NCI-H2029 (cell line): ENCODE measurements around the gene TBCCD1.
"Not testable (repeated sequence)": the region's sequence is repeated elsewhere in the genome, so short reads cannot be mapped to it uniquely, and the experiment has no call there.

ENCODE experiments used
- DNase-seq: peaks from one replicate; lab custom pipeline; 2025; lab: John Stamatoyannopoulos, UW

TBCCD1 gene

GRCh38 chr3:186519021-186519658, 48.0 kb downstream of the TBCCD1 start:
- DNase-seq, result no peak

- no peak for DNase-seq
Observed at GRCh38 chr3:186517218-186517617, 49.9 kb downstream of the TBCCD1 start.

- DNase-seq, result no peak
Observed at GRCh38 chr3:186516646-186517045, 50.5 kb downstream of the TBCCD1 start.

GRCh38 chr3:186515125-186515524, 52.0 kb downstream of the TBCCD1 start:
- DNase-seq, result no peak

- no peak for DNase-seq
Observed at GRCh38 chr3:186514296-186515002, 52.7 kb downstream of the TBCCD1 start.

GRCh38 chr3:186513386-186513785, 53.8 kb downstream of the TBCCD1 start:
- no peak for DNase-seq

GRCh38 chr3:186512570-186513302, 54.4 kb downstream of the TBCCD1 start:
- DNase-seq, result no peak

GRCh38 chr3:186511702-186512101, 55.4 kb downstream of the TBCCD1 start:
- no peak for DNase-seq

GRCh38 chr3:186511245-186511644, 55.9 kb downstream of the TBCCD1 start:
- DNase-seq, result no peak

GRCh38 chr3:186510374-186511079, 56.6 kb downstream of the TBCCD1 start:
- no peak for DNase-seq

GRCh38 chr3:186509423-186509822, 57.7 kb downstream of the TBCCD1 start:
- DNase-seq, result no peak

- DNase-seq, result no peak
Observed at GRCh38 chr3:186506857-186507256, 60.3 kb downstream of the TBCCD1 start.

- no peak for DNase-seq
Observed at GRCh38 chr3:186506191-186506739, 60.9 kb downstream of the TBCCD1 start.

- no peak for DNase-seq
Observed at GRCh38 chr3:186502966-186503712, 64.0 kb downstream of the TBCCD1 start.

- DNase-seq, result no peak
Observed at GRCh38 chr3:186502138-186502948, 64.8 kb downstream of the TBCCD1 start.

- not testable (repeated sequence) for DNase-seq
Observed at GRCh38 chr3:186499949-186500348, 67.2 kb downstream of the TBCCD1 start.

- DNase-seq, result not testable (repeated sequence)
Observed at GRCh38 chr3:186498022-186498421, 69.1 kb downstream of the TBCCD1 start.

- DNase-seq, result no peak
Observed at GRCh38 chr3:186497608-186498007, 69.5 kb downstream of the TBCCD1 start.

- DNase-seq, result no peak
Observed at GRCh38 chr3:186496635-186497034, 70.5 kb downstream of the TBCCD1 start.
